ENCODE results near the gene LRRC61. TPM values are rescaled to one million over a fixed set of nuclear protein-coding genes. Genes with fewer than 3 reads are reported as not detected.

LRRC61 gene
- total RNA-seq, 4 donors from 2014 or later: 5.9 to 41.2 (median 15.3) TPM

- H3K27me3 ChIP-seq: no peaks in the 10 kb centered on the region
- H3K4me3 ChIP-seq: no peak overlapping the region
- intact Hi-C loops (cut with DNase I; ENCODE audit: low total_unique reads): no loop called here
- H3K4me1 ChIP-seq: no peaks in the 10 kb centered on the region
- H3K9me3 ChIP-seq: no peaks in the 10 kb centered on the region
- H3K27ac ChIP-seq: no peak overlapping the region
- H3K36me3 ChIP-seq: no peaks in the 10 kb centered on the region
- no peak for DNase-seq
- TF ChIP-seq POLR2A (IDR thresholded peaks at IDR 0.05) (no peak), CTCF (IDR thresholded peaks at IDR 0.05) (no peak)
These were observed 54.0 kb downstream of the LRRC61 start for GRCh38 chr7:150377196-150377595.

- intact Hi-C loops (cut with DNase I; ENCODE audit: low total_unique reads): no loop called here
- H3K36me3 ChIP-seq: no peaks in the 10 kb centered on the region
- H3K27me3 ChIP-seq: no peaks in the 10 kb centered on the region
- no peak for TF ChIP-seq POLR2A (IDR thresholded peaks at IDR 0.05)
- no peak for TF ChIP-seq CTCF (IDR thresholded peaks at IDR 0.05)
- H3K27ac ChIP-seq: peak overlapping the region in 1 of 2 donors; percentile 86
- DNase-seq: no peak
- H3K4me1 ChIP-seq: no peaks in the 10 kb centered on the region
- H3K4me3 ChIP-seq: no peak overlapping the region
- no peaks in the 10 kb centered on the region for H3K9me3 ChIP-seq
These were observed 54.5 kb downstream of the LRRC61 start for GRCh38 chr7:150377635-150378034.

GRCh38 chr7:150378115-150378852, 55.1 kb downstream of the LRRC61 start:
- intact Hi-C loops (cut with DNase I; ENCODE audit: low total_unique reads): no loop called here
- H3K4me3 ChIP-seq: peak overlapping the region; percentile 68 to 91
- no peaks in the 10 kb centered on the region for H3K9me3 ChIP-seq
- TF ChIP-seq CTCF (IDR thresholded peaks at IDR 0.05): peak in 2 of 4 experiments; percentile 18
- TF ChIP-seq POLR2A (IDR thresholded peaks at IDR 0.05): no peak
- peak; percentile 56 to 67 for DNase-seq
- no peaks in the 10 kb centered on the region for H3K4me1 ChIP-seq
- no peaks in the 10 kb centered on the region for H3K36me3 ChIP-seq
- H3K27me3 ChIP-seq: no peaks in the 10 kb centered on the region
- H3K27ac ChIP-seq: peak overlapping the region; percentile 86 to 89

GRCh38 chr7:150378853-150379440, 55.8 kb downstream of the LRRC61 start, which contains the start of gene ZNF775:
Gene ZNF775, plus strand, starts transcription at chr7:150379330. Its CDS starts 9,141 bp downstream, at chr7:150388471.
- intact Hi-C loops (cut with DNase I; ENCODE audit: low total_unique reads): no loop called here
- H3K27ac ChIP-seq: peak within 1 kb of the TSS; percentile 86 to 89
- no peaks in the 10 kb centered on the region for H3K36me3 ChIP-seq
- no peaks in the 10 kb centered on the region for H3K9me3 ChIP-seq
- no peaks in the 10 kb centered on the region for H3K4me1 ChIP-seq
- DNase-seq: peak; percentile 94
- TF ChIP-seq CTCF (IDR thresholded peaks at IDR 0.05): peak in 1 of 4 experiments; percentile 28
- TF ChIP-seq POLR2A (IDR thresholded peaks at IDR 0.05): peak in 1 of 2 donors; percentile 87
- peak within 1 kb of the TSS; percentile 68 to 91 for H3K4me3 ChIP-seq
- H3K27me3 ChIP-seq: no peaks in the 10 kb centered on the region
